ENCODE data around the gene DLG2.

DNA sequence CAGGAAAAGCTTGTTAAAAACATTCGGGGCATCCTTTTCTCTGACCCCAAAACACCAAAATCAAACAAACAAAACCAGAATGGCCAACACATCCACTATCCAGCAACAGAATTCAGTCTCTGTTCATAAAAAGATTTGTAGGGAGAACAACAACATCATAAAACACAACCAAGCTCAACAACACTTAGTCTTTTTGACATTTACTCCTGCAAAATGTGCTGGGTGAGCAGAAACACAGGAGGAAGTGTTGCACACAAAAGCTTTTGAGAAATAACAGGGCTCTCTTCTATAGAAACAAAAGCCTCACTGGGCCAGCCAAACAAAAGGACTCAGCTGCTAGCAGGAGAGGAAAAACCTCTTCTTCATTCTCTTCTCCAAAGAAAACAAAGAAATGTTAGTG is 1604.9 kb downstream of the DLG2 start:
- TF ChIP-seq, protein P1, sequence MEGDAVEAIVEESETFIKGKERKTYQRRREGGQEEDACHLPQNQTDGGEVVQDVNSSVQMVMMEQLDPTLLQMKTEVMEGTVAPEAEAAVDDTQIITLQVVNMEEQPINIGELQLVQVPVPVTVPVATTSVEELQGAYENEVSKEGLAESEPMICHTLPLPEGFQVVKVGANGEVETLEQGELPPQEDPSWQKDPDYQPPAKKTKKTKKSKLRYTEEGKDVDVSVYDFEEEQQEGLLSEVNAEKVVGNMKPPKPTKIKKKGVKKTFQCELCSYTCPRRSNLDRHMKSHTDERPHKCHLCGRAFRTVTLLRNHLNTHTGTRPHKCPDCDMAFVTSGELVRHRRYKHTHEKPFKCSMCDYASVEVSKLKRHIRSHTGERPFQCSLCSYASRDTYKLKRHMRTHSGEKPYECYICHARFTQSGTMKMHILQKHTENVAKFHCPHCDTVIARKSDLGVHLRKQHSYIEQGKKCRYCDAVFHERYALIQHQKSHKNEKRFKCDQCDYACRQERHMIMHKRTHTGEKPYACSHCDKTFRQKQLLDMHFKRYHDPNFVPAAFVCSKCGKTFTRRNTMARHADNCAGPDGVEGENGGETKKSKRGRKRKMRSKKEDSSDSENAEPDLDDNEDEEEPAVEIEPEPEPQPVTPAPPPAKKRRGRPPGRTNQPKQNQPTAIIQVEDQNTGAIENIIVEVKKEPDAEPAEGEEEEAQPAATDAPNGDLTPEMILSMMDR (IDR thresholded peaks at IDR 0.05), result no peak
- TF ChIP-seq POLR2A (IDR thresholded peaks at IDR 0.05) (no peak), EP300 (IDR thresholded peaks at IDR 0.05) (no peak)

Measured in tibial nerve (tissue), 4 donors.